Subcutaneous abdominal adipose tissue (tissue), 5 donors: ENCODE measurements around the gene AKAP8L.

Source experiments
- H3K27ac ChIP-seq: one replicate; pipeline ENCODE4 v1.7.0; 2013; ENCODE audit warnings: low read depth, mild to moderate bottlenecking, inconsistent platforms, low read length, moderate library complexity
- H3K27me3 ChIP-seq, 5 donors: one replicate each; pipeline ENCODE4 v1.7.0; 2013; ENCODE audit warnings: low read length in 5 of 5, inconsistent platforms in 1 of 5; ENCODE audit not compliant: control insufficient read depth in 5 of 5, insufficient read depth in 4 of 5
- H3K36me3 ChIP-seq, 5 donors: one replicate each; pipeline ENCODE4 v1.7.0; 2013; ENCODE audit warnings: low read length in 5 of 5; ENCODE audit not compliant: control insufficient read depth in 5 of 5, insufficient read depth in 5 of 5
- H3K4me1 ChIP-seq, 5 donors: one replicate each; pipeline ENCODE4 v1.7.0; 2013; ENCODE audit warnings: low read length in 5 of 5, mild to moderate bottlenecking in 3 of 5, moderate library complexity in 1 of 5; ENCODE audit not compliant: control insufficient read depth in 5 of 5, insufficient read depth in 5 of 5
- H3K4me3 ChIP-seq, 5 donors: one replicate each; pipeline ENCODE4 v1.7.0; 2013; ENCODE audit warnings: low read length in 5 of 5, low read depth in 1 of 5
- H3K9ac ChIP-seq, 5 donors: one replicate each; pipeline ENCODE4 v1.7.0; 2013; ENCODE audit warnings: low read length in 5 of 5, mild to moderate bottlenecking in 4 of 5, moderate library complexity in 3 of 5
- H3K9me3 ChIP-seq, 5 donors: one replicate each; pipeline ENCODE4 v1.7.0; 2013; ENCODE audit warnings: low read length in 5 of 5; ENCODE audit not compliant: control insufficient read depth in 5 of 5
- donor health status: healthy.
- donor health status: healthy.
- donor health status: healthy.
- donor health status: healthy.
- donor health status: healthy.

The AKAP8L gene

GRCh38 chr19:15432629-15433518 lies 14.1 kb upstream of the AKAP8L start:
- Histone ChIP-seq H3K36me3 (peaks cover 0 to 19% (median 9%) of the 10 kb centered on the region in 5 donors), H3K9ac (peak overlapping the region in 4 of 5 donors; percentile 70 to 84 (median 82)), H3K9me3 (no peaks in the 10 kb centered on the region), H3K4me1 (peaks cover 13 to 45% (median 41%) of the 10 kb centered on the region in 5 donors), H3K4me3 (peak overlapping the region; percentile 74 to 89 (median 83)), H3K27me3 (no peaks in the 10 kb centered on the region), H3K27ac (peak overlapping the region; percentile 76)

GRCh38 chr19:15432018-15432494 lies 13.3 kb upstream of the AKAP8L start:
- Histone ChIP-seq H3K9ac (peak overlapping the region; percentile 66 to 95 (median 94)), H3K9me3 (no peaks in the 10 kb centered on the region), H3K4me3 (peak overlapping the region; percentile 75 to 90 (median 86)), H3K36me3 (peaks cover 0 to 27% (median 17%) of the 10 kb centered on the region in 5 donors), H3K4me1 (peaks cover 13 to 42% (median 36%) of the 10 kb centered on the region in 5 donors), H3K27me3 (no peaks in the 10 kb centered on the region), H3K27ac (peak overlapping the region; percentile 54)

GRCh38 chr19:15431396-15432017 lies 12.7 kb upstream of the AKAP8L start:
- H3K27ac ChIP-seq: peak overlapping the region; percentile 54
- H3K9ac ChIP-seq: peak overlapping the region; percentile 66 to 95 (median 94)
- peaks cover 13 to 42% (median 36%) of the 10 kb centered on the region in 5 donors for H3K4me1 ChIP-seq
- no peaks in the 10 kb centered on the region for H3K9me3 ChIP-seq
- peak overlapping the region; percentile 75 to 90 (median 86) for H3K4me3 ChIP-seq
- H3K36me3 ChIP-seq: peaks cover 0 to 32% (median 22%) of the 10 kb centered on the region in 5 donors
- H3K27me3 ChIP-seq: no peaks in the 10 kb centered on the region

GRCh38 chr19:15430526-15431120 lies 11.8 kb upstream of the AKAP8L start:
- Histone ChIP-seq H3K4me3 (peak overlapping the region in 4 of 5 donors; percentile 75 to 90 (median 86)), H3K36me3 (peaks cover 2 to 36% (median 25%) of the 10 kb centered on the region in 5 donors), H3K9ac (peak overlapping the region in 4 of 5 donors; percentile 91 to 95 (median 94)), H3K27ac (no peak overlapping the region), H3K9me3 (no peaks in the 10 kb centered on the region), H3K27me3 (no peaks in the 10 kb centered on the region), H3K4me1 (peaks cover 13 to 42% (median 36%) of the 10 kb centered on the region in 5 donors)

- peaks cover 2 to 42% (median 31%) of the 10 kb centered on the region in 5 donors for H3K36me3 ChIP-seq
- no peak overlapping the region for H3K4me3 ChIP-seq
- peak overlapping the region in 3 of 5 donors; percentile 8 to 95 (median 94) for H3K9ac ChIP-seq
- no peaks in the 10 kb centered on the region for H3K9me3 ChIP-seq
- H3K27me3 ChIP-seq: no peaks in the 10 kb centered on the region
- no peak overlapping the region for H3K27ac ChIP-seq
- H3K4me1 ChIP-seq: peaks cover 13 to 42% (median 36%) of the 10 kb centered on the region in 5 donors
Observed at GRCh38 chr19:15429825-15430467, 11.2 kb upstream of the AKAP8L start.

- Histone ChIP-seq H3K36me3 (peaks cover 2 to 50% (median 38%) of the 10 kb centered on the region in 5 donors), H3K27me3 (no peaks in the 10 kb centered on the region), H3K27ac (no peak overlapping the region), H3K4me1 (peaks cover 13 to 42% (median 36%) of the 10 kb centered on the region in 5 donors), H3K9me3 (no peaks in the 10 kb centered on the region), H3K9ac (peak overlapping the region in 2 of 5 donors; percentile 20 to 21), H3K4me3 (no peak overlapping the region)
Observed at GRCh38 chr19:15428956-15429824, 10.4 kb upstream of the AKAP8L start.

GRCh38 chr19:15427991-15428471 lies 9.2 kb upstream of the AKAP8L start:
- no peak overlapping the region for H3K9ac ChIP-seq
- no peak overlapping the region for H3K4me3 ChIP-seq
- peaks cover 2 to 61% (median 50%) of the 10 kb centered on the region in 5 donors for H3K36me3 ChIP-seq
- H3K27me3 ChIP-seq: no peaks in the 10 kb centered on the region
- peaks cover 0 to 6% (median 4%) of the 10 kb centered on the region in 5 donors for H3K9me3 ChIP-seq
- no peak overlapping the region for H3K27ac ChIP-seq
- H3K4me1 ChIP-seq: peaks cover 10 to 36% (median 29%) of the 10 kb centered on the region in 5 donors

GRCh38 chr19:15427350-15427700 lies 8.5 kb upstream of the AKAP8L start:
- Histone ChIP-seq H3K27ac (no peak overlapping the region), H3K4me1 (peaks cover 10 to 34% (median 28%) of the 10 kb centered on the region in 5 donors), H3K36me3 (peaks cover 2 to 68% (median 57%) of the 10 kb centered on the region in 5 donors)

More at GRCh38 chr19:15427350-15427700, 8.5 kb upstream of the AKAP8L start:
- H3K9me3 ChIP-seq: peaks cover 0 to 7% (median 6%) of the 10 kb centered on the region in 5 donors
- no peak overlapping the region for H3K4me3 ChIP-seq
- H3K27me3 ChIP-seq: no peaks in the 10 kb centered on the region
- H3K9ac ChIP-seq: no peak overlapping the region
